Liver (tissue), 9 donors: ENCODE data around the gene SYF2. TPM values are rescaled to one million over a fixed set of nuclear protein-coding genes. Genes with fewer than 3 reads are reported as not detected.
"Not testable (repeated sequence)": the region's sequence is repeated elsewhere in the genome, so short reads cannot be mapped to it uniquely, and the experiment has no call there.

ENCODE experiments used
- DNase-seq: peaks from one replicate; pipeline ENCODE4 v3.0.0-alpha.2; 2017; ENCODE audit warnings: low spot score
- H3K27ac ChIP-seq, 2 donors: one replicate each; pipeline ENCODE4 v1.7.0; 2013; ENCODE audit warnings: inconsistent platforms in 2 of 2, low read length in 2 of 2, control low read depth in 1 of 2, low read depth in 1 of 2, mild to moderate bottlenecking in 1 of 2
- H3K27me3 ChIP-seq, 4 donors: one replicate each; pipeline versions ENCODE4 v1.6.1 to v1.7.0; 2013; ENCODE audit warnings: low read length in 3 of 4, inconsistent platforms in 1 of 4, mild to moderate bottlenecking in 1 of 4, moderate library complexity in 1 of 4; ENCODE audit not compliant: control insufficient read depth in 4 of 4, insufficient read depth in 4 of 4
- H3K36me3 ChIP-seq, 4 donors: one replicate each; pipeline versions ENCODE4 v1.6.1 to v1.7.0; 2013; ENCODE audit warnings: low read length in 3 of 4, mild to moderate bottlenecking in 3 of 4, low read depth in 1 of 4, moderate library complexity in 1 of 4; ENCODE audit not compliant: control insufficient read depth in 4 of 4, insufficient read depth in 3 of 4
- H3K4me1 ChIP-seq, 4 donors: one replicate each; pipeline versions ENCODE4 v1.6.1 to v1.7.0; 2013; ENCODE audit warnings: low read length in 3 of 4, mild to moderate bottlenecking in 3 of 4, moderate library complexity in 1 of 4; ENCODE audit not compliant: control insufficient read depth in 4 of 4, insufficient read depth in 4 of 4
- H3K4me3 ChIP-seq, 3 donors: one replicate each; pipeline versions ENCODE4 v1.6.1 to v1.7.0; 2013; ENCODE audit warnings: low read length in 3 of 3, control low read depth in 1 of 3, low read depth in 1 of 3, mild to moderate bottlenecking in 1 of 3
- H3K9ac ChIP-seq, 2 donors: one replicate each; pipeline ENCODE4 v1.7.0; 2013; ENCODE audit warnings: low read length in 2 of 2, mild to moderate bottlenecking in 2 of 2, moderate library complexity in 2 of 2, control low read depth in 1 of 2, low read depth in 1 of 2
- H3K9me3 ChIP-seq, 4 donors: one replicate each; pipeline versions ENCODE4 v1.6.1 to v1.7.0; 2013; ENCODE audit warnings: low read length in 3 of 4; ENCODE audit not compliant: control insufficient read depth in 4 of 4
- EGR1 ChIP-seq, 2 donors: IDR thresholded peaks; 2 replicates each; pipeline ENCODE4 v1.6.1; 2016 to 2018; ENCODE audit warnings: antibody characterized with exemption in 2 of 2, low read depth in 2 of 2
- FOXA1 ChIP-seq: IDR thresholded peaks from 2 replicates; pipeline ENCODE4 v1.6.1; 2016; ENCODE audit warnings: antibody characterized with exemption
- FOXA2 ChIP-seq: IDR thresholded peaks from 2 replicates; pipeline ENCODE4 v1.6.1; 2016; ENCODE audit warnings: antibody characterized with exemption
- GABPA ChIP-seq, 2 donors: IDR thresholded peaks in 1 of 2; conservative IDR thresholded peaks in 1 of 2; 2 replicates each; pipeline ENCODE4 v1.6.1; 2016; ENCODE audit warnings: antibody characterized with exemption in 2 of 2, mild to moderate bottlenecking in 1 of 2, moderate library complexity in 1 of 2
- HNF4G ChIP-seq: IDR thresholded peaks from 2 replicates; pipeline ENCODE4 v1.6.1; 2016; ENCODE audit warnings: antibody characterized with exemption
- JUND ChIP-seq, 2 donors: IDR thresholded peaks; 2 replicates each; pipeline ENCODE4 v1.6.1; 2016; ENCODE audit warnings: antibody characterized with exemption in 2 of 2
- NR2F2 ChIP-seq: IDR thresholded peaks from 2 replicates; pipeline ENCODE4 v1.6.1; 2016; ENCODE audit warnings: antibody characterized with exemption
- RAD21 ChIP-seq, 2 donors: IDR thresholded peaks; 2 replicates each; pipeline ENCODE4 v1.6.1; 2016; ENCODE audit warnings: antibody characterized with exemption in 2 of 2, mild to moderate bottlenecking in 2 of 2
- RXRA ChIP-seq, 2 donors: IDR thresholded peaks; 2 replicates each; pipeline ENCODE4 v1.6.1; 2017 to 2018; ENCODE audit warnings: antibody characterized with exemption in 2 of 2, mild to moderate bottlenecking in 1 of 2
- SP1 ChIP-seq: IDR thresholded peaks from 2 replicates; pipeline ENCODE4 v1.6.1; 2018; ENCODE audit warnings: antibody characterized with exemption, mild to moderate bottlenecking
- TAF1 ChIP-seq: conservative IDR thresholded peaks from 2 replicates; pipeline ENCODE4 v1.6.1; 2016; ENCODE audit warnings: antibody characterized with exemption, mild to moderate bottlenecking
- YY1 ChIP-seq: IDR thresholded peaks from 2 replicates; pipeline ENCODE4 v1.6.1; 2016; ENCODE audit warnings: antibody characterized with exemption, mild to moderate bottlenecking
- WGBS: extraction: QIAGEN DNeasy Blood & Tissue Kit; methylation state at CpG from one replicate; pipeline ENCODE4 v1.1.7; 2013; 5-methylcytosine and 5-hydroxymethylcytosine counted together
- polyA plus RNA-seq, 2 donors: library from polyadenylated mRNA; stranded (reverse) in 1 of 2; unstranded in 1 of 2; fragments of 200-250 nt in 1 of 2; fragments of >200 nt in 1 of 2; fragmentation: Nextera tagmentation in 1 of 2; extraction: Ambion mirVana in 1 of 2; gene quantifications; one replicate each; pipeline versions ENCODE4 v1.2.1 to v1.2.3, GENCODE V29; 2013 to 2015
- total RNA-seq, 2 donors: library from RNA; depleted of rRNA; stranded (reverse); fragments of >200 nt; gene quantifications; one replicate each; pipeline ENCODE4 v1.2.3, GENCODE V29; 2014
- TF ChIP-seq, protein P1 (sequence below): IDR thresholded peaks from 2 replicates; pipeline ENCODE4 v1.6.1; 2016; ENCODE audit warnings: antibody characterized with exemption
- TF ChIP-seq, protein P2 (sequence below): IDR thresholded peaks from 2 replicates; pipeline ENCODE4 v1.6.1; 2016; ENCODE audit warnings: antibody characterized with exemption
- TF ChIP-seq, protein P3 (sequence below): IDR thresholded peaks from 2 replicates; pipeline ENCODE4 v1.6.1; 2016; ENCODE audit warnings: antibody characterized with exemption
- TF ChIP-seq, protein P4 (sequence below): IDR thresholded peaks from 2 replicates; pipeline ENCODE4 v1.6.1; 2016; ENCODE audit warnings: antibody characterized with exemption, mild to moderate bottlenecking
- TF ChIP-seq, protein P5 (sequence below): fragments of 150-350 bp; IDR thresholded peaks from 2 replicates; pipeline ENCODE4 v1.5.1; 2017; ENCODE audit warnings: improper control_type of control experiment, low read depth, low read length; ENCODE audit not compliant: missing input control
- donor health status: healthy.
- donor health status: healthy.
- donor health status: healthy.
- donor health status: healthy.
- donor health status: healthy.

SYF2 gene
- total and polyA plus RNA-seq, 4 donors = 12.0 to 24.0 (median 15.2) TPM

DNA sequence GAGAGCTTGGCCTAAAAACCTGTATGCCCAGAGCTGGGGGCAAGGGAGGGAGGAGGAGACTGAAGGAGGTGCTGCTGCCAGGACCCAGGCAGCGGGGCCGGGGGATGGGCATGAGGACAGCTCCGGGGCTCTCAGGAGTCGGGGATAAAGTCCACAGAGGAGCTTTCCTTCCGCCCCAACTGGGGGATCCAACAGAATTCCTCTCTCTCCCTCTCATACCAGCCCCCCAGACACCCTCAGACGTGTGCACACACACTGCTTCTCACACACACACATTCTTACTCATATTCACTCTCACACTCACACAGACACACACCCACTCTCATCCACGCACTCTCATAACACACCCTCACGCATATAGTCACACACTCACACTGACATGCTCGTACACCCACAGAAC lies 39.1 kb downstream of the SYF2 start:
- Histone ChIP-seq H3K9ac (no peak overlapping the region), H3K4me3 (no peak overlapping the region), H3K4me1 (no peaks in the 10 kb centered on the region), H3K27me3 (no peaks in the 10 kb centered on the region), H3K9me3 (no peaks in the 10 kb centered on the region), H3K36me3 (no peaks in the 10 kb centered on the region), H3K27ac (no peak overlapping the region)
- DNase-seq = no peak
- TF ChIP-seq SP1 (no peak), FOXA1 (no peak), EGR1 (IDR thresholded peaks at IDR 0.05; ENCODE audit: low read depth in 2 of 2) (no peak), JUND (IDR thresholded peaks at IDR 0.05) (no peak)
- TF ChIP-seq, protein P1, sequence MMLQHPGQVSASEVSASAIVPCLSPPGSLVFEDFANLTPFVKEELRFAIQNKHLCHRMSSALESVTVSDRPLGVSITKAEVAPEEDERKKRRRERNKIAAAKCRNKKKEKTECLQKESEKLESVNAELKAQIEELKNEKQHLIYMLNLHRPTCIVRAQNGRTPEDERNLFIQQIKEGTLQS = no peak
- TF ChIP-seq, protein P2, sequence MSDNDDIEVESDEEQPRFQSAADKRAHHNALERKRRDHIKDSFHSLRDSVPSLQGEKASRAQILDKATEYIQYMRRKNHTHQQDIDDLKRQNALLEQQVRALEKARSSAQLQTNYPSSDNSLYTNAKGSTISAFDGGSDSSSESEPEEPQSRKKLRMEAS = no peak
- WGBS = 63% methylated on average over 9 of the region's 9 CpGs

DNA sequence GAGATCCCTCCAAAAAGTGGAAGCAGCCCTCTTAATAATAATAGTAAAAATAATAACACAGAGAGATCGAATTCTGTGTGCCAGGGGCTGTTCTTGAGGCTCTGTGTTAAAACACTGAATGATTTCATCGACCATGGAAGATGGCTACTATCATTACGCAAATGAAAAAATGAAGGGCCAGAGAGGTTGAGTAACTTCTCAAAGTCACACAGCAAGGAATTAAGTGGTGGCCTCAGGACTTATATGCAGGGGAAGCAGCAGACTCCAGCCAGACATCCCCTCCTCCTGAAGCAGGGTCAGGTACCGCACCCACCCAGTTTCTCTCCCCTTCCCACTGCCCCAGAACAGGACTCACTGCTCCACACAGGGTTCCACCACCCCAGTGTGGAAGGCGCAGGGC lies 40.1 kb downstream of the SYF2 start:
- no peak for TF ChIP-seq YY1
- H3K9ac ChIP-seq = no peak overlapping the region
- WGBS = 93% methylated on average over 5 of the region's 5 CpGs
- H3K4me1 ChIP-seq = no peaks in the 10 kb centered on the region
- no peak for DNase-seq
- no peak overlapping the region for H3K27ac ChIP-seq
- no peaks in the 10 kb centered on the region for H3K9me3 ChIP-seq
- H3K4me3 ChIP-seq = no peak overlapping the region
- H3K36me3 ChIP-seq = no peaks in the 10 kb centered on the region
- H3K27me3 ChIP-seq = no peaks in the 10 kb centered on the region

DNA sequence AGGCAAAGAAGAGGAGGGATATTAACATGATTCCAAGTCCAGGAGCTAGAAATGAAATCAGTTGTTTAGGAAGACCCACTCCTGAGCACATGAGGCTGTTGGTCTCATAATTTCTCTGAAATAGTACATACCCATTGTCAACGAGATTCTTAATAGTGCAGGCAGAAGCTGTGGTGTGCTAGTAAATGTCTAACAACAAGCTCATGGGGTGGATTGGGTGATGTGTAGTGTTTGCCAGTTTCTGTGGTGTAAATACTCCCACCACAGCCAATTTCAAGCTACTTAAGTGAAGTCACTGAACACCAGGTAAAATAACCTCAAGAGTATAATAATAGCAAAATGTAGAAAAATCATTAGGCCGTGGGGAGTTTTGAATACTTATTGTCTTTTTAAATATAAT lies 42.0 kb downstream of the SYF2 start:
- H3K9ac ChIP-seq = no peak overlapping the region
- WGBS = 86% methylated on average over 2 of the region's 2 CpGs
- no peak for TF ChIP-seq HNF4G
- TF ChIP-seq JUND (IDR thresholded peaks at IDR 0.05) = no peak
- TF ChIP-seq FOXA2 = no peak
- no peak for TF ChIP-seq TAF1
- TF ChIP-seq NR2F2 = no peak
- TF ChIP-seq, protein P3, sequence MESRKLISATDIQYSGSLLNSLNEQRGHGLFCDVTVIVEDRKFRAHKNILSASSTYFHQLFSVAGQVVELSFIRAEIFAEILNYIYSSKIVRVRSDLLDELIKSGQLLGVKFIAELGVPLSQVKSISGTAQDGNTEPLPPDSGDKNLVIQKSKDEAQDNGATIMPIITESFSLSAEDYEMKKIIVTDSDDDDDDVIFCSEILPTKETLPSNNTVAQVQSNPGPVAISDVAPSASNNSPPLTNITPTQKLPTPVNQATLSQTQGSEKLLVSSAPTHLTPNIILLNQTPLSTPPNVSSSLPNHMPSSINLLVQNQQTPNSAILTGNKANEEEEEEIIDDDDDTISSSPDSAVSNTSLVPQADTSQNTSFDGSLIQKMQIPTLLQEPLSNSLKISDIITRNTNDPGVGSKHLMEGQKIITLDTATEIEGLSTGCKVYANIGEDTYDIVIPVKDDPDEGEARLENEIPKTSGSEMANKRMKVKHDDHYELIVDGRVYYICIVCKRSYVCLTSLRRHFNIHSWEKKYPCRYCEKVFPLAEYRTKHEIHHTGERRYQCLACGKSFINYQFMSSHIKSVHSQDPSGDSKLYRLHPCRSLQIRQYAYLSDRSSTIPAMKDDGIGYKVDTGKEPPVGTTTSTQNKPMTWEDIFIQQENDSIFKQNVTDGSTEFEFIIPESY = no peak
- no peak for TF ChIP-seq EGR1 (IDR thresholded peaks at IDR 0.05; ENCODE audit: low read depth in 2 of 2)
- TF ChIP-seq RXRA (IDR thresholded peaks at IDR 0.05) = no peak
- TF ChIP-seq, protein P4, sequence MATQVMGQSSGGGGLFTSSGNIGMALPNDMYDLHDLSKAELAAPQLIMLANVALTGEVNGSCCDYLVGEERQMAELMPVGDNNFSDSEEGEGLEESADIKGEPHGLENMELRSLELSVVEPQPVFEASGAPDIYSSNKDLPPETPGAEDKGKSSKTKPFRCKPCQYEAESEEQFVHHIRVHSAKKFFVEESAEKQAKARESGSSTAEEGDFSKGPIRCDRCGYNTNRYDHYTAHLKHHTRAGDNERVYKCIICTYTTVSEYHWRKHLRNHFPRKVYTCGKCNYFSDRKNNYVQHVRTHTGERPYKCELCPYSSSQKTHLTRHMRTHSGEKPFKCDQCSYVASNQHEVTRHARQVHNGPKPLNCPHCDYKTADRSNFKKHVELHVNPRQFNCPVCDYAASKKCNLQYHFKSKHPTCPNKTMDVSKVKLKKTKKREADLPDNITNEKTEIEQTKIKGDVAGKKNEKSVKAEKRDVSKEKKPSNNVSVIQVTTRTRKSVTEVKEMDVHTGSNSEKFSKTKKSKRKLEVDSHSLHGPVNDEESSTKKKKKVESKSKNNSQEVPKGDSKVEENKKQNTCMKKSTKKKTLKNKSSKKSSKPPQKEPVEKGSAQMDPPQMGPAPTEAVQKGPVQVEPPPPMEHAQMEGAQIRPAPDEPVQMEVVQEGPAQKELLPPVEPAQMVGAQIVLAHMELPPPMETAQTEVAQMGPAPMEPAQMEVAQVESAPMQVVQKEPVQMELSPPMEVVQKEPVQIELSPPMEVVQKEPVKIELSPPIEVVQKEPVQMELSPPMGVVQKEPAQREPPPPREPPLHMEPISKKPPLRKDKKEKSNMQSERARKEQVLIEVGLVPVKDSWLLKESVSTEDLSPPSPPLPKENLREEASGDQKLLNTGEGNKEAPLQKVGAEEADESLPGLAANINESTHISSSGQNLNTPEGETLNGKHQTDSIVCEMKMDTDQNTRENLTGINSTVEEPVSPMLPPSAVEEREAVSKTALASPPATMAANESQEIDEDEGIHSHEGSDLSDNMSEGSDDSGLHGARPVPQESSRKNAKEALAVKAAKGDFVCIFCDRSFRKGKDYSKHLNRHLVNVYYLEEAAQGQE = no peak
- TF ChIP-seq YY1 = no peak
- TF ChIP-seq, protein P5, sequence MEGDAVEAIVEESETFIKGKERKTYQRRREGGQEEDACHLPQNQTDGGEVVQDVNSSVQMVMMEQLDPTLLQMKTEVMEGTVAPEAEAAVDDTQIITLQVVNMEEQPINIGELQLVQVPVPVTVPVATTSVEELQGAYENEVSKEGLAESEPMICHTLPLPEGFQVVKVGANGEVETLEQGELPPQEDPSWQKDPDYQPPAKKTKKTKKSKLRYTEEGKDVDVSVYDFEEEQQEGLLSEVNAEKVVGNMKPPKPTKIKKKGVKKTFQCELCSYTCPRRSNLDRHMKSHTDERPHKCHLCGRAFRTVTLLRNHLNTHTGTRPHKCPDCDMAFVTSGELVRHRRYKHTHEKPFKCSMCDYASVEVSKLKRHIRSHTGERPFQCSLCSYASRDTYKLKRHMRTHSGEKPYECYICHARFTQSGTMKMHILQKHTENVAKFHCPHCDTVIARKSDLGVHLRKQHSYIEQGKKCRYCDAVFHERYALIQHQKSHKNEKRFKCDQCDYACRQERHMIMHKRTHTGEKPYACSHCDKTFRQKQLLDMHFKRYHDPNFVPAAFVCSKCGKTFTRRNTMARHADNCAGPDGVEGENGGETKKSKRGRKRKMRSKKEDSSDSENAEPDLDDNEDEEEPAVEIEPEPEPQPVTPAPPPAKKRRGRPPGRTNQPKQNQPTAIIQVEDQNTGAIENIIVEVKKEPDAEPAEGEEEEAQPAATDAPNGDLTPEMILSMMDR = no peak
- no peak for TF ChIP-seq RAD21 (IDR thresholded peaks at IDR 0.05)
- TF ChIP-seq GABPA (IDR thresholded peaks at IDR 0.05 in 1 of 2, conservative IDR thresholded peaks at IDR 0.05 in 1 of 2) = no peak
- no peak for TF ChIP-seq FOXA1
- no peak overlapping the region for H3K27ac ChIP-seq
- no peaks in the 10 kb centered on the region for H3K27me3 ChIP-seq
- no peaks in the 10 kb centered on the region for H3K4me1 ChIP-seq
- no peak for DNase-seq
- H3K36me3 ChIP-seq = no peaks in the 10 kb centered on the region
- H3K9me3 ChIP-seq = no peaks in the 10 kb centered on the region
- no peak overlapping the region for H3K4me3 ChIP-seq

DNA sequence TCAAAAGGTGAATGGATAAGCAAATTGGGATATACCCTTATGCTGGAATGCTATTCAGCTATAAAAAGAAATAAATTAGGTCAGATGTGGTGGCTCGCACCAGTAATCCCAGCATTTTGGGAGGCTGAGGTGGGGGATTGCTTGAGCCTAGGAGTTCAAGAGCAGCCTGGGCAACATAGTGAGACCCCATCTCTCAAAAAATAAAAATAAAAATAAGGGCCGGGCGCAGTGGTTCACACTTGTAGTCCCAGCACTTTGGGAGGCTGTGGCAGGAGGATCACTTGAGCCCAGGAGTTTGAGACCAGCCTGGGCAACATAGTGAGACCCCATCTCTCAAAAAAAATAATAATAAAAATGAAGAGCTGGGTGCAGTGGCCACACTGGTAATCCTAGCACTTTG lies 44.4 kb downstream of the SYF2 start:
- WGBS = 97% methylated on average over 3 of the region's 3 CpGs
- H3K4me3 ChIP-seq, H3K4me1 ChIP-seq, H3K27ac ChIP-seq, H3K9me3 ChIP-seq, DNase-seq, H3K36me3 ChIP-seq, H3K9ac ChIP-seq, H3K27me3 ChIP-seq: not testable (repeated sequence)
